GM19238 (cell line): Measurements from ENCODE around the gene ICAM2.
"Not testable (repeated sequence)": the region's sequence is repeated elsewhere in the genome, so short reads cannot be mapped to it uniquely, and the experiment has no call there.

Source experiments
- DNase-seq: peaks from one replicate; pipeline ENCODE4 v3.0.0; 2011; ENCODE audit warnings: low spot score; ENCODE audit not compliant: insufficient read length

ICAM2 gene

GRCh38 chr17:64042700-64043485 is 22.5 kb upstream of the ICAM2 start:
- no peak for DNase-seq

- DNase-seq = no peak
Observed at GRCh38 chr17:64041912-64042311, 21.5 kb upstream of the ICAM2 start.

DNA sequence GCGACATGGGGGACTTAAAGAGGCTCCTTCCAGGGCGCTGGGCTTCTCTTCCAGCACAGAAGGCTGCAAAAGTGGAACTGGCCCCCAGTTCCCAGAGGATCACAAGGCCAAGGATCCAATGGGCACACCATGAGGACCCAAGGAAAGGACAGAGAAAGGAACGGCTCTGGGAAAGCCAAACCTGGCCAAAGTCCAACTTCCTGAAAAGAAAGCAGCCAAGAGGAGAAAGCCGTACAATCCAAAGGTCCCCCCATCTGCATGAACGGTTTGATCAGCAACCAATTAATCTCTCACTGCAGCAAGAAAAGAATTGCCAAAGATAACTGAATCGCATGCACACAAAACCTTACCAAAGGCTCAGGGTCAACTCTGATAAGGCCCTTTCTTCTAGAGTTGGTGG is 19.8 kb upstream of the ICAM2 start:
- DNase-seq = no peak

DNA sequence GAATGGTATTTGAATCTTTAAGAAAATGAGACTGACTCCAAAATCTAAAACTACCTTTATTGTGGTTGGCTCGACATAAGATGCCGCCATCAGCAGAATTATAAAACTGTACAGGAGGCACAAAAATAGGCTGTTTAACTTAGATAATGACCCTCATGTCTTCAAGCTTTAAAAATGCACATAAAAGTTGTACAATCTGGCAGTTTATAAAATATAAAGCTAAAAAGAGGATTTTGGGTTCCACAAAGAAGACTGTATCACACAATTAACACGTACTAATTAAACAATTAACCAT is 18.6 kb upstream of the ICAM2 start:
- no peak for DNase-seq

GRCh38 chr17:64038331-64039105 is 18.1 kb upstream of the ICAM2 start:
- DNase-seq = no peak

GRCh38 chr17:64037802-64038201 is 17.4 kb upstream of the ICAM2 start:
- DNase-seq = no peak

DNA sequence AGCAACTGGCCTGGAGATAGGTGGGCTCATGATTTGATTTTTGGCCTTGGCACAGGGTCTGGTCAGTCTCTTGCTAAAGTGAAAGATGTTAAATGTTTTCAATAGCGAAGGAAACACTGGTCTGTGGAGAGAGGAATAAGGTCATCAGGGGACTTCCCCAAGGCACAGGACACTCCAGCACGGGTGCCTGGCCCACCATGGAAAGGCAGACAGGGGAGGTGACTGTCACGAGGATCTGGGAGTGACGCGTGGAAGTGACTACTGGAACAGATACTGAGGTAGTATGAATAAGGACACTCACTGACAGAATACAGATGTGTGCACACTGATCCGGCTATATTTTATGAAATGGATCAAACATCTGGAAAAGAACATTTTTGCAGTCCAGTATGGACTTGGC is 16.7 kb upstream of the ICAM2 start:
- DNase-seq = no peak

DNA sequence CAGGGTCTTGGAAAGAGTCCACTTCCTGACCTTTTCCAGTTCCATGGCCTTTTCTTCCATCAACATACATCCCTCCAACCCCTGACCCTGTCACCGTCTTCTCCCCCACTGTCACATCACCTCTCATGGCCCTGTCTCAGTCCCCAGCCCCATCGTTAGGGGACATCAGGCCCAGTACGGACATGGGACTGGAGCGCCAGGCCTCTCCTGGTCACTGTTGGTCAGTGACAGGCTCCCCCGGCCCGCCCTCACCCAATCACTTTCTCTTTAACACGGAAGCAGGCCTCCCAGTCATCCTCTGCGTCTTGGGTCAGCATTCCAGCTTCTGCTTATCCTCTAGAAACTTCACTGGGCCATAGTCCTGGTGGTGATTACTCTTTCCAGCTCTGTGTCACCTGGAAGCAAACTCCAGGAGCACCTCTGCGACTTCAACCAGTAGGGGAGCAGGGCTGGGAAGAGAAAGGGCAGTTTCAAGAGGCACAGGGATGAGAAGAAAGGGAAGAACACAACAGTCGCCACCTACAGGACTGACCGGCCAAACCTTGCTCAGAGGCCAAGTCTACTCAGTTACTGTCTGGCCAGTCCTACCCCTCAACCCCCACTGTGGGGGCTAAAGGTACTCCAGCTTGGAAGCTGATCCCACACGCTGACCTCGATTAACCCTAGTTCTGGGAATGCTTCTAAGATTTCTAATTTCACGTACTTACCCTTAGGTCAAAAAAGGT is 15.9 kb upstream of the ICAM2 start:
- DNase-seq = no peak

DNA sequence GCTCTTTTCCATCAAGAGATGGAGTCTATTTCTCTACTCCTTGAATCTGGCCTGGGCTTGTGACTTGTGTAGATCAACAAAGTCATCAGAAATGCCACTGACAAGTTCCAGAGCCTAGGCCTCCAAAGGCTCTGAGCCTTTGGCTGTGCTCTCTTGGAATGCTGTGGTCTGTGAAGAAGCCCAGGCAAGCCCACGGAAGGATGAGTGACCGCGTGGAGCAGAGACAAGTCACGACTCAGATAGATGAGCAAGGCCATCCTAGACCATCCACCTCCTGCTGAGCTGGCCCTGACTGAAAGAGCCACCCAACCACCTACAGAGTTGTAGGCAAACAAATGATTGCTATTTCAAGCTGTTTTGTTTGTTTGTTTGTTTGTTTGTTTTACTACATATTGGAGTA is 11.6 kb upstream of the ICAM2 start:
- no peak for DNase-seq

DNA sequence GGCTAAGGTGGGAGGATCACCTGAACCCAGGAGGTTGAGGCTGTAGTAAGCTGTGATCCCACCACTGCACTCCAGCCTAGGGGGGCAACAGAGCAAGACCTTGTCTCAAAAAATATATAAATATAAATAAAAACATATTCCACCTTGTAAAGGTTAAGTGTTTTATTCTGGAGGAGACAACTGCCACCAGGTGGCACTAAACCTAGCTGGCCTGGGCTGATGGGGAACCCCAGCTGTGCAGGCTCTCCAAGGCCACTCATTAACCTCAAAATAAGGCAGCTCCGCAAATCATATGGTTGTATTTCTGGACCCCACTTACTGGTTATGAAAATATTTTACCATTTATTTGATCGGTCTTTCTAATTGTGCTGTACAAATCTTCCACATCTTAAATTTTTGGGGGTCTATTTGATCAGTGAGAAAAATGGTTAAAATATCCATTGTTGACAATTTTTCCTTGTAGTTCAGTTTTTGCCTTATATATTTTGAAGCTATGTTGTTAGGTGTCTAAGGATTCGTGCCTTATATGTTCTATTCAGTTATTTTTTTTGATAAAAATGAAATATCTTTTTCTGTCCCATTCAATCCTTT is 8.5 kb upstream of the ICAM2 start:
- peak; percentile 47 for DNase-seq

DNA sequence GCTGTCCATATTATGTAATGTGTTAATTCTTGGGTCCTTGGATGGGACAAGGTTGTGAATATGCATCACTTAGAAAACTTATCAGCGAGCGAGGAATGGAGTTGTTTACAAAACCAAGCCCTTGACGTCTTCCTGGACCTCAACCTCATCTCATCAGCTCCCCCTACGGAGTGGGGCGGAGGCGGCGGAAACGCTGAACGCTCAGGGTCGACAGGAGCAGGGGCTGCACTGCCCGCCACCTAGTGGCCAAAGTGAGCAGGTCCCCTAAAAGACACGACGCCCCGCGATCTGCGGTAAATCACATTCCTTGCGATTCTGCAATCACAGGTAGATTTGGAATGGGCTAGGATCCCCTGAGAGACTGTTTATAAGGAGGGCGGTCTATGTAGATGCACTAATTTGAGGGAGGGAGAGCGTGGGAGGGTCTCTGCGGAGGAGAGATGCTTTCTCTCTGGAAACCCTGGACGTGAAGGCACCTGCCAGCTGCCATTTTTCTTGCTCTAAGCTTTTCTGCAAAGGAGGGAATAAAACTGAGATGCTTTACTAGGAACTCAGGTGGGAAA is 5.4 kb upstream of the ICAM2 start:
- DNase-seq = peak; percentile 57

DNA sequence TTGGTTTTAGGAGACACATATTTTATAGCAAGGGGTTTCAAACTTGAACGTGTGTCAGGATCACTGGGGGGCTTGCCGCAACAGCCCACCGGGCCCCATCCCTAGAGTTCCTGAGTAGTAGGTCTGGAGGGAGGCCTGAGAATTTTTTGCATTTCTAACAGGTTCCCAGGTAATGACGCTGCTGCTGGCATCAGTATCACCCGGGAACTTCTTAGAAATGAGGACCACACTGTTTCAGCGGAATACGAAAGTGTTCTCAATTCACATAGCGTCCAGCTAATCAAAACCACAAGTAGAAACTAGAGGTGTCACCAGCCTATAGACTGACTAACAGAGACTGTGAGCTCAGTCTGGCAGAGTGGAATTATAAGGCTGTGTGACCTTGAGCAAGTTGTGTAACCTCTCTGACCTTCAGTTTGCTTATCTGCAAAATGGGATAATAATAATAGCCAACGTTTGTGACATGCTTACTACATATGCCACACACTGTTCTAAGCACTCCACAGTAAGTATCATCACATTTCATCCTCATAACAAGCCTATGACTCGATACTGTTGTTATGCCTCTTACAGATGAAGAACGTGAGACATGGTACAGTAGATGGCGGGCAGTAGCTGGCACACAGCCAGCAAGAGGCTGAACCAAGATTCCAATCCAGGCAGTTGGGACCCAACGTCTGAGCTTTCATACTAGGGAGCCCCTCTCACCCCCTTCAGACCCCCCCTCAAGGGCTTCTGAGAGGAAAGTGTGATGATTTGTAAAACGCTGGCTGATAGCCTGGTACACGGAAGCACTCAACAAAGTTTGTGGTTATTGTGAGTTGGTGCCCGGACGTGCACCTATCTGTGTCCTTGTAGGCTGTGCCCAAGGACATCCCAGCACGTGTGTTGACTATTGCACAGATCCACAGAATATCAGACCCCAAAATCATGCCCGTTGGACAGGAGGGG is 4.6 kb upstream of the ICAM2 start:
- DNase-seq = no peak

- no peak for DNase-seq
Observed at GRCh38 chr17:64024215-64024654, 3.8 kb upstream of the ICAM2 start.

DNA sequence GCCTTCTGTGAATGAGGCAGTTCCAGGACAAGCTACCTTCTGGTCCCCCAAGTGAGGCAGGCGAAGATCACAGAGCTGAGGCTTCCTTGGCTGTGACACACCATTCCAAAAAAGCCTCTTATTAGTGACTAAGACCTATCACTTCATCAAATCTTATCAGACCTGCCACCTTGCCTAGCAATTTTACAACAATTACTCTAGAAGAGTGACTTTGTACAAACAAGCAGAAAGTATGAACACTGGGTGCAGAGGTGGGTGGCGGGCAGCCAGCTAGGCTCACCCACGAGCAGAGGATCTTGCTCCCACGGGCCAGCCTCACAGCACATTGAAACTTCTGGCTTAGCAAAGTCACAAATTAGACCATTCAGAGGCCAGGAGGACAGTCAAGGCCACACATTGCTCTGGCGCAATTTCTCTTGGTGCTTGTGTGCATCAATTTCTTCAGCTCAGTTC is 2.2 kb upstream of the ICAM2 start:
- no peak for DNase-seq

GRCh38 chr17:64019551-64019961 is 877 bp downstream of the ICAM2 start:
- DNase-seq = not testable (repeated sequence)

- no peak for DNase-seq
Observed at GRCh38 chr17:64017381-64017980, 3.0 kb downstream of the ICAM2 start.

- no peak for DNase-seq
Observed at GRCh38 chr17:64016974-64017373, 3.5 kb downstream of the ICAM2 start.

- no peak for DNase-seq
Observed at GRCh38 chr17:64016231-64016784, 4.1 kb downstream of the ICAM2 start.

DNA sequence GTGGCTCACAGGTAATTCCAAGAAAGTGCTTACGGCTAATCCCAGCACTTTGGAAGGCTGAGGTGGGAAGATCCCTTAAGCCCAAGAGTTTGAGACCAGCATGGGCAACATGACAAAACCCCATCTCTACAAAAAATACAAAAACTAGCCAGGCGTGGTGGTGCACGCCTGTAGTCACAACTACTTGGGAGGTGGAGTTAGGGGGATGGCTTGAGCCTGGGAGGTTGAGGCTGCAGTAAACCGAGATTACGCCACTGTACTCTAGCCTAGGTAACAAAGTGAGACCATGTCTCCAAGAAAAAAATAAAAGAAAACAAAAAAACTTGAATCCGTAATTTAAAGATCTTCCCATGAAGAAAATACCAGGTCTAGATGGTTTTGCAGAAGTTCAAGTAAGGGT is 5.0 kb downstream of the ICAM2 start:
- DNase-seq = no peak
